Stomach (tissue), 4 donors: ENCODE results near the gene TBX15.

Experiments
- EP300 ChIP-seq: sonication (generic); formaldehyde crosslinking; IDR thresholded peaks from one replicate; pipeline ENCODE4 v1.6.1; 2017; ENCODE audit warnings: antibody characterized with exemption
- POLR2A ChIP-seq, 4 donors: fragments of 450-650 bp; IDR thresholded peaks; one replicate each; pipeline ENCODE4 v1.6.1; 2016; ENCODE audit warnings: antibody characterized with exemption in 4 of 4, control low read depth in 2 of 4, mild to moderate bottlenecking in 1 of 4, moderate library complexity in 1 of 4
- POLR2AphosphoS5 ChIP-seq, 3 donors: sonication (generic); formaldehyde crosslinking; IDR thresholded peaks; one replicate each; pipeline ENCODE4 v1.6.1; 2016; ENCODE audit warnings: antibody characterized with exemption in 3 of 3
- TF ChIP-seq, protein P1 (sequence below), 7 experiments: fragments of 450-650 bp in 4 of 7; fragments of 200-600 bp in 3 of 7; sonication (generic) in 3 of 7; IDR thresholded peaks; one replicate each; pipeline ENCODE4 v1.5.1; 2016 to 2019; ENCODE audit warnings: antibody characterized with exemption in 7 of 7, control low read depth in 2 of 7, mild to moderate bottlenecking in 1 of 7

DNA sequence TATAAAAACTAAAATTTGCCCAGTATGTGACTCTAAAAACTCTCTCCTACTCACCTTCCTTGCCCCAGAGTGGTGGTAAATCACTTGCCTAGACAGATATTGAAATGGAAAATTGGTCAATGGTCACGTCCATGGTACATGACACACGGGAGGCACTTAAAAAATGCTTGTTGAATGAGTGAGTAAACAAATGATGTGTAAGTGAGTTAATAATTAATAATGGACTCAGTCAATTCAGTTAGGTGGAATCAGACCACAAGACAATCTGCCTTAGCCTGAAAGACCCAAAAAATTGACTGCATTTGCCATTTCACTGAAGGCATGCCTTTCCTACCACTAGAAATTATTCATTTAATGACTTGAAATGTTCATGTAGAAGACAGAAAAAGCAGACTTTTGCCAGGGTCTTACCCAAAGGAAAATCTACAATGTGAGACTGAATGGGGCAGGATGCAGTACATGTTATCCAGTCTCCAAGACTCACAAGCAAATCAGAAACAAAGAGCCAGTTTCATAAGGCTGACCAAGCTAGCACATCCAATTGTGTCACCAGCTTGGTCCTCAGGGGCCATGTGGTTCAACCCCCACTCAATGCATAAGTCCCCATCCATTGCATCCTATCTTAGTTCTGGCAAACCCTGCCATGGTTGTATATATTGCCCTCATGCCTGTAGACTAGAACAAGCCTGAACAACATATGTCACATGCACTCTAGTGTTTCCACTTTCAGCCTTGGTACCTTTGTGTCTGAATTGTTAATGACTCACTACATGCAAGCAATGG lies 73.6 kb downstream of the TBX15 start:
- TF ChIP-seq, protein P1, sequence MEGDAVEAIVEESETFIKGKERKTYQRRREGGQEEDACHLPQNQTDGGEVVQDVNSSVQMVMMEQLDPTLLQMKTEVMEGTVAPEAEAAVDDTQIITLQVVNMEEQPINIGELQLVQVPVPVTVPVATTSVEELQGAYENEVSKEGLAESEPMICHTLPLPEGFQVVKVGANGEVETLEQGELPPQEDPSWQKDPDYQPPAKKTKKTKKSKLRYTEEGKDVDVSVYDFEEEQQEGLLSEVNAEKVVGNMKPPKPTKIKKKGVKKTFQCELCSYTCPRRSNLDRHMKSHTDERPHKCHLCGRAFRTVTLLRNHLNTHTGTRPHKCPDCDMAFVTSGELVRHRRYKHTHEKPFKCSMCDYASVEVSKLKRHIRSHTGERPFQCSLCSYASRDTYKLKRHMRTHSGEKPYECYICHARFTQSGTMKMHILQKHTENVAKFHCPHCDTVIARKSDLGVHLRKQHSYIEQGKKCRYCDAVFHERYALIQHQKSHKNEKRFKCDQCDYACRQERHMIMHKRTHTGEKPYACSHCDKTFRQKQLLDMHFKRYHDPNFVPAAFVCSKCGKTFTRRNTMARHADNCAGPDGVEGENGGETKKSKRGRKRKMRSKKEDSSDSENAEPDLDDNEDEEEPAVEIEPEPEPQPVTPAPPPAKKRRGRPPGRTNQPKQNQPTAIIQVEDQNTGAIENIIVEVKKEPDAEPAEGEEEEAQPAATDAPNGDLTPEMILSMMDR (IDR thresholded peaks at IDR 0.05): no peak
- no peak for TF ChIP-seq POLR2AphosphoS5 (IDR thresholded peaks at IDR 0.05)
- no peak for TF ChIP-seq POLR2A (IDR thresholded peaks at IDR 0.05)
- TF ChIP-seq EP300: no peak
